ENCODE data around the gene CDH4.

- TF ChIP-seq CTCF (IDR thresholded peaks at IDR 0.05) = no peak
- TF ChIP-seq ZFX (IDR thresholded peaks at IDR 0.05; ENCODE audit: borderline replicate concordance) = no peak
Measured at GRCh38 chr20:61389077-61389476, 137.0 kb downstream of the CDH4 start.
